Tibial artery (tissue), 4 donors: ENCODE measurements around the gene NCKAP5.

ENCODE experiments used
- DNase-seq, 2 donors: peaks; one replicate each; pipeline ENCODE4 v3.0.0-alpha.2; 2019
- H3K27ac ChIP-seq, 2 donors: fragments of 200-600 bp; sonication (generic) in 1 of 2; 1 replicate in 1 of 2; 2 replicates in 1 of 2; pipeline ENCODE4 v1.5.1; 2018 to 2019; ENCODE audit warnings: mild to moderate bottlenecking in 1 of 2
- H3K27me3 ChIP-seq, 2 donors: fragments of 200-600 bp; sonication (generic) in 1 of 2; one replicate each; pipeline versions ENCODE4 v1.5.1 to v1.6.0; 2016 to 2019
- H3K36me3 ChIP-seq, 3 donors: fragments of 200-600 bp; sonication (generic) in 2 of 3; one replicate each; pipeline ENCODE4 v1.5.1; 2016 to 2019; ENCODE audit warnings: mild to moderate bottlenecking in 2 of 3
- H3K4me1 ChIP-seq, 4 donors: fragments of 200-600 bp; sonication (generic) in 2 of 4; 1 replicate in 3 of 4; 2 replicates in 1 of 4; pipeline ENCODE4 v1.5.1; 2016 to 2019
- H3K4me3 ChIP-seq, 2 donors: fragments of 200-600 bp; sonication (generic) in 1 of 2; 1 replicate in 1 of 2; 2 replicates in 1 of 2; pipeline ENCODE4 v1.5.1; 2018 to 2019; ENCODE audit warnings: mild to moderate bottlenecking in 2 of 2
- H3K9me3 ChIP-seq, 3 donors: fragments of 200-600 bp; sonication (generic) in 1 of 3; one replicate each; pipeline ENCODE4 v1.5.1; 2016 to 2019
- intact Hi-C: fragments of 100-400 bp; cut with DNase I; formaldehyde crosslinking; loops from one replicate; pipeline ENCODE4 v1.15.0; 2023; ENCODE audit warnings: low total_unique reads
- TF ChIP-seq, protein P1 (sequence below), 2 experiments: fragments of 200-600 bp in 1 of 2; fragments of 450-650 bp in 1 of 2; IDR thresholded peaks; one replicate each; pipeline ENCODE4 v1.5.1; 2017 to 2019; ENCODE audit warnings: antibody characterized with exemption in 2 of 2, mild to moderate bottlenecking in 1 of 2, moderate library complexity in 1 of 2

NCKAP5 gene

DNA sequence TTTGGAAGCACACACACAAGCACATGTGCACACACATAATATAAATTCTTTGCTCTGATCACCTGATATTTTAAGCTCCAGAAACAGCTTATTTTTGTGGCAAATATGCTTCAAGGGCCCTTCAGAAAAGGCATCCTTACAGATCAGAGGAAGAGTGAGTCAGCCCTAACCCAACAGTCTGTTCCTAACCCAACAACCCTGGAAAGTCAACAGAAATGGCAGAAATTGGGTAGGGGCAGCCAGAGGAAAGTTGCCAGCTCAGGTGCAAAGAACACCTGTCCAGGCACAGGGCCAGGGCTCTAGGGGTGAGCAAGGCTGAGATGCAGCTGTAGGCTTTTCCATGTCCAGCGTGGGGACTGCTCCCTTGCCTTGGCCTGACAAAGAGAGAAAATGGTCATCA lies 6.4 kb upstream of the NCKAP5 start:
- TF ChIP-seq, protein P1, sequence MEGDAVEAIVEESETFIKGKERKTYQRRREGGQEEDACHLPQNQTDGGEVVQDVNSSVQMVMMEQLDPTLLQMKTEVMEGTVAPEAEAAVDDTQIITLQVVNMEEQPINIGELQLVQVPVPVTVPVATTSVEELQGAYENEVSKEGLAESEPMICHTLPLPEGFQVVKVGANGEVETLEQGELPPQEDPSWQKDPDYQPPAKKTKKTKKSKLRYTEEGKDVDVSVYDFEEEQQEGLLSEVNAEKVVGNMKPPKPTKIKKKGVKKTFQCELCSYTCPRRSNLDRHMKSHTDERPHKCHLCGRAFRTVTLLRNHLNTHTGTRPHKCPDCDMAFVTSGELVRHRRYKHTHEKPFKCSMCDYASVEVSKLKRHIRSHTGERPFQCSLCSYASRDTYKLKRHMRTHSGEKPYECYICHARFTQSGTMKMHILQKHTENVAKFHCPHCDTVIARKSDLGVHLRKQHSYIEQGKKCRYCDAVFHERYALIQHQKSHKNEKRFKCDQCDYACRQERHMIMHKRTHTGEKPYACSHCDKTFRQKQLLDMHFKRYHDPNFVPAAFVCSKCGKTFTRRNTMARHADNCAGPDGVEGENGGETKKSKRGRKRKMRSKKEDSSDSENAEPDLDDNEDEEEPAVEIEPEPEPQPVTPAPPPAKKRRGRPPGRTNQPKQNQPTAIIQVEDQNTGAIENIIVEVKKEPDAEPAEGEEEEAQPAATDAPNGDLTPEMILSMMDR (IDR thresholded peaks at IDR 0.05): no peak
- Histone ChIP-seq H3K4me3 (no peak overlapping the region), H3K27me3 (no peaks in the 10 kb centered on the region), H3K36me3 (no peaks in the 10 kb centered on the region), H3K27ac (no peak overlapping the region), H3K9me3 (no peaks in the 10 kb centered on the region), H3K4me1 (no peaks in the 10 kb centered on the region)
- DNase-seq: no peak
- intact Hi-C loops: no loop called here

DNA sequence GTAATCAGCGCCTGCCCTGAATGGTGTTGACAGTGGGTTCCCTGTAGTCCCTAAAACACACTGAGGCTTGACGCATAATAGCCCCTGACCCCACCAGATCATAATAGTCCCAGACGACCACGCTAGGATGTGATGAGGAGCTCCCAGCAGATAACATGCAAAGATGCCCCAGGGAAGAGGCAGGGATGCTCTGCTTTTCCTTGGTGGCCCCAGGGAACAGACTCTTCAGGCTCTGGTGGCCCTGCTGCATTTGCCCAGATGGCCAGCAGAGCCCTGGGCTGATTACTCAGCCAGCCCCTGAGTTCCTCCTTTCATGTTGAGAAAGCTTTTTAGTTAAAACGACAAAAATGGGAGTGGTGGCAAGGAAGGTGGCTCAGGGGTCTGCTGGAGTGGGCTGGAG lies 5.9 kb upstream of the NCKAP5 start:
- H3K4me3 ChIP-seq: no peak overlapping the region
- no peaks in the 10 kb centered on the region for H3K27me3 ChIP-seq
- intact Hi-C loops: no loop called here
- TF ChIP-seq, protein P1 (IDR thresholded peaks at IDR 0.05): no peak
- no peaks in the 10 kb centered on the region for H3K36me3 ChIP-seq
- no peaks in the 10 kb centered on the region for H3K9me3 ChIP-seq
- no peaks in the 10 kb centered on the region for H3K4me1 ChIP-seq
- no peak for DNase-seq
- H3K27ac ChIP-seq: no peak overlapping the region

DNA sequence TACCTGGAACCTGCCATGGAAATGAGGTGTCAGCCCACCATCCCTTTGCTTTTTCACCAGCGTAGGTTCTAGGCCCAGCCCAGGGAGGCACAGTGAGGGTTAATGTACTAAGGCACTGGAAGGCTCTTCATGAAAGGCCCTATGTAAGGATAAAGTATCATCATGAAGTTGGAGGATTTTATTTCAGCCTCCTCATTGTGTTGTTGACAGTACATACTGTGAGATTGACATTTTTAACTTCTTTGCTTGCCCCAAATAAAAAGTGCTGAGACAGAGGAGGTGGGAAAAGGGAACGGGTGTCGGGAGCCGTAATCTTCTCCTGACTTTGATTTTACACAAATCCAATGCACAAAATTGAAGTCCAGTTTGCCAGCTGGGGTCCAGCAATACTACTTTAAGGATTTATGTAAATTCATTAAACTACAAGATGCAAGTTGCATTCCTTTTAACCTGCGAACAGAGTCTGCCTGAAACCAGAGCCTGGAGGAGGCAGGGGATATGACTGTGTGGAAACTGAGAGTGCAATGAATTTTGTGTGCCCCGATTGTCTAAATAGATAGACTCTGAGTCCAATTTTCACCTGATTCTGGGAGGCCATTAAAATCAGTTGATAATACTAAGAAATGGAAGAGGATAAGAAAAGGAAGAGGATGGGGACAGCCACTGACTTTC lies 5.4 kb upstream of the NCKAP5 start:
- no peak overlapping the region for H3K4me3 ChIP-seq
- H3K4me1 ChIP-seq: no peaks in the 10 kb centered on the region
- intact Hi-C loops: no loop called here
- H3K36me3 ChIP-seq: no peaks in the 10 kb centered on the region
- H3K27me3 ChIP-seq: no peaks in the 10 kb centered on the region
- no peak for DNase-seq
- no peak overlapping the region for H3K27ac ChIP-seq
- TF ChIP-seq, protein P1 (IDR thresholded peaks at IDR 0.05): no peak
- H3K9me3 ChIP-seq: no peaks in the 10 kb centered on the region

DNA sequence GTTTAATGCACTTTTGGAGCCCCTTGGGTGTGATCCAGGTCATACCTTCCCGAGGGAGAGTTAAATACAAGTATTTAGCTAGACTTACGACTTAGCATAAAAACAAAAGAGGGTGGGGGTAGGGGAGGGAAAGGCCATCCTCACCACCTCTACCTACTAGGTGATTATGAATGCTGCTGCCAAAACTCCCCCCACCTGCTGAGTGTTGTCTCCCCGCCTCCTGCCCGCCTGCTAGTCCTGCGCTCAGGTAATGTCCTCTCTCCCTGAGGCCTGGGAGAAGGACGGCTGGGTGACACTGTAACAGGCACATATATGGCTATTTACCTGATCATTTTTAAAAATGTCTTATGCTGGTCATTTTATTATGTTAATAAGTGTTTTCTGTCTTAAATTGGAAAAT lies 3.0 kb upstream of the NCKAP5 start:
- no peak for DNase-seq
- no peaks in the 10 kb centered on the region for H3K36me3 ChIP-seq
- no peak overlapping the region for H3K4me3 ChIP-seq
- no peaks in the 10 kb centered on the region for H3K9me3 ChIP-seq
- TF ChIP-seq, protein P1 (IDR thresholded peaks at IDR 0.05): no peak
- intact Hi-C loops: no loop called here
- no peaks in the 10 kb centered on the region for H3K27me3 ChIP-seq
- H3K27ac ChIP-seq: no peak overlapping the region
- H3K4me1 ChIP-seq: peaks cover 0 to 7% (median 0%) of the 10 kb centered on the region in 4 donors

DNA sequence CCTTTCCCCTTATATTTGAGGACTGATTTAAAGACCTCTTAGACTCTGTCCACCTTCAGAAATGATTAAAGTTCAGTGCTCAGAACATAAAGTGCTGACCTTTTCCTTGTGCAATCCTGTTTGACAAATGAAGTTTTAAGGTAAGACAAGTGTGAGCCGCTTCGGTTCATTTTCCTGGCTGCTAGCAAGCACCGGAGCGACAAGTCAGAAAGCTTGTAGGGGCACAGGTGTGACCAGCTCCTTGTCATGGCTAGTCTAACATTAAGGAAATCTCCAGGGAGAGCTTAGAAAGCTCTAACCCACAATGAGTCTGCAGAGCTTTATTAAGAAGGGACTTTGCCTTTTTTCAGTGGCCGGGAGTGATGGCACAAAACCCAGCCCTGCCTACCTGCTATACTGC lies 2.3 kb upstream of the NCKAP5 start:
- TF ChIP-seq, protein P1 (IDR thresholded peaks at IDR 0.05): no peak
- DNase-seq: no peak
- H3K4me1 ChIP-seq: peaks cover 0 to 7% (median 0%) of the 10 kb centered on the region in 4 donors
- intact Hi-C loops: no loop called here
- H3K36me3 ChIP-seq: no peaks in the 10 kb centered on the region
- H3K27ac ChIP-seq: no peak overlapping the region
- H3K27me3 ChIP-seq: no peaks in the 10 kb centered on the region
- H3K9me3 ChIP-seq: no peaks in the 10 kb centered on the region
- no peak overlapping the region for H3K4me3 ChIP-seq
